Measurements from ENCODE around the gene EIF2D.

The EIF2D gene

DNA sequence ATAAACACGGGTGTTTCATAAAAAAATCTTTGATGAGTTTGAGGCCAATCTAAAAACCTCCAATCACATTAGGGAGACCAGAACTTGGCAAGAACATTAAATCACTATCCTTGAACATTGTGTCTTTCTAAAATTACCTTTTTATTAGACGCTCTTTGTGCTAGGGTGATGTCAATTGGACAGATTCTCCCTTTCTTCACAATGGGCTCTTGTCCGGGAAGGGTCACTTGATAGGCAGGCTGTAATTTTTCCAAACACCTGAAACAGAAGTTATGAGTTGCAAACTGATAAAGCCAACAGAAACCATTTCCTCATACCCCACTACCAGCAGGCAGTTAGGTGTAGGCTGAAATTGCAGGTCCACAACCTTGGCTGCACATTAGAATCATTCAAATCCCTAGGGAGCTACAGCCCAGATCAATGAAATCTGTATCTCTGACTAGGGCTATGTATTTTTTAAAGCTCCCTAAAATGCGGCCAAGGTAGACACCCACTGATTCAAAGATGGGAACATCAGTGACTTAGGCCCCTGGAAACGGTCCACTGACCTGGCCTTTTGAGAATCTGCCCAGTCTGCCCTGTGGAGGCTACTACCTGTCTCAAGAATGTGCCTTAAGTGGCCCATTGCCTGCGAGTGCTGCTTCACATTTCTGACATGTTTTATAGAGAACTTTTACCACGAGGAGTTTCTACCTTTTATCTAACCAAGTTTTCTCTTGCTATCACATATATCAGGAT is 16.5 kb downstream of the EIF2D start:
- H3K79me2 ChIP-seq: no peaks in the 10 kb centered on the region
- H3K36me3 ChIP-seq (ENCODE audit: control insufficient read depth, insufficient read depth, low read length): no peaks in the 10 kb centered on the region
- H3K4me1 ChIP-seq: no peaks in the 10 kb centered on the region
- no peak overlapping the region for H3K27ac ChIP-seq
- no peaks in the 10 kb centered on the region for H3K9me3 ChIP-seq (ENCODE audit: control insufficient read depth, low read length)
- TF ChIP-seq, protein P1, sequence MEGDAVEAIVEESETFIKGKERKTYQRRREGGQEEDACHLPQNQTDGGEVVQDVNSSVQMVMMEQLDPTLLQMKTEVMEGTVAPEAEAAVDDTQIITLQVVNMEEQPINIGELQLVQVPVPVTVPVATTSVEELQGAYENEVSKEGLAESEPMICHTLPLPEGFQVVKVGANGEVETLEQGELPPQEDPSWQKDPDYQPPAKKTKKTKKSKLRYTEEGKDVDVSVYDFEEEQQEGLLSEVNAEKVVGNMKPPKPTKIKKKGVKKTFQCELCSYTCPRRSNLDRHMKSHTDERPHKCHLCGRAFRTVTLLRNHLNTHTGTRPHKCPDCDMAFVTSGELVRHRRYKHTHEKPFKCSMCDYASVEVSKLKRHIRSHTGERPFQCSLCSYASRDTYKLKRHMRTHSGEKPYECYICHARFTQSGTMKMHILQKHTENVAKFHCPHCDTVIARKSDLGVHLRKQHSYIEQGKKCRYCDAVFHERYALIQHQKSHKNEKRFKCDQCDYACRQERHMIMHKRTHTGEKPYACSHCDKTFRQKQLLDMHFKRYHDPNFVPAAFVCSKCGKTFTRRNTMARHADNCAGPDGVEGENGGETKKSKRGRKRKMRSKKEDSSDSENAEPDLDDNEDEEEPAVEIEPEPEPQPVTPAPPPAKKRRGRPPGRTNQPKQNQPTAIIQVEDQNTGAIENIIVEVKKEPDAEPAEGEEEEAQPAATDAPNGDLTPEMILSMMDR (IDR thresholded peaks at IDR 0.05): no peak
- H3K4me3 ChIP-seq (ENCODE audit: low read depth, low read length): no peak overlapping the region
- no peak overlapping the region for H3K9ac ChIP-seq
- H3K4me2 ChIP-seq (ENCODE audit: low read length): no peak overlapping the region
- H2AFZ ChIP-seq: no peak overlapping the region
- H3K27me3 ChIP-seq (ENCODE audit: control insufficient read depth, insufficient read depth, low read length): no peaks in the 10 kb centered on the region

DNA sequence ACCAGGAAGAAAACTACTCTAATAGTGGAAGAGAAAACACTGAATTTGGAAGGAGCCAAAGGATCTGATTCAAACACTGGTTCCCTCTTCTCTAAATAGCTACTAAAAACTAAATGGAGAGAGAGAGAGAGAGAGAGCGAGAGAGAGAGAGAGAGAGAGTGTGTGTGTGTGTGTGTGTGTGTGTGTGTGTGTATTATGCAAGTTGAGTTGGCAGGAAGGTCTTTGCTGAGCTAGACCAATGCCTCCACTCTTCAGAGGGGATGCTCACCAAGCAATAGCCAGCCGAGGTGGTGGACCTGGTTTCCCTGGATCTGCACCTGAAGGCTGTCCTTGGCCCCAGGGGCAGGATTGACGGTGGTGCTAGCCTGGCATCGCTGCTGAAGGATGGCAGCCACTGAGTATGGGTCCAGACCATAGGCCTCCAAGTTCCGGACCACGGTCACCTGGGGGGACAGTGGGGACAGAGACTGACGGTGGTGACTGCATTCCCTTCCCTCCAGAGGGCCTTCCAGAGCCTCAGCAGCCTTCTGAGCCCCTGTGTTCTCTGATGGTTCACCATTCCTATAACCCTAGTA is 18.8 kb downstream of the EIF2D start:
- H3K27ac ChIP-seq: no peak overlapping the region
- no peaks in the 10 kb centered on the region for H3K79me2 ChIP-seq
- H3K9me3 ChIP-seq (ENCODE audit: control insufficient read depth, low read length): no peaks in the 10 kb centered on the region
- H3K27me3 ChIP-seq (ENCODE audit: control insufficient read depth, insufficient read depth, low read length): no peaks in the 10 kb centered on the region
- no peak overlapping the region for H3K9ac ChIP-seq
- H3K4me3 ChIP-seq (ENCODE audit: low read depth, low read length): no peak overlapping the region
- H3K4me1 ChIP-seq: no peaks in the 10 kb centered on the region
- H3K36me3 ChIP-seq (ENCODE audit: control insufficient read depth, insufficient read depth, low read length): no peaks in the 10 kb centered on the region
- H3K4me2 ChIP-seq (ENCODE audit: low read length): no peak overlapping the region
- TF ChIP-seq, protein P1 (IDR thresholded peaks at IDR 0.05): no peak
- no peak overlapping the region for H2AFZ ChIP-seq

DNA sequence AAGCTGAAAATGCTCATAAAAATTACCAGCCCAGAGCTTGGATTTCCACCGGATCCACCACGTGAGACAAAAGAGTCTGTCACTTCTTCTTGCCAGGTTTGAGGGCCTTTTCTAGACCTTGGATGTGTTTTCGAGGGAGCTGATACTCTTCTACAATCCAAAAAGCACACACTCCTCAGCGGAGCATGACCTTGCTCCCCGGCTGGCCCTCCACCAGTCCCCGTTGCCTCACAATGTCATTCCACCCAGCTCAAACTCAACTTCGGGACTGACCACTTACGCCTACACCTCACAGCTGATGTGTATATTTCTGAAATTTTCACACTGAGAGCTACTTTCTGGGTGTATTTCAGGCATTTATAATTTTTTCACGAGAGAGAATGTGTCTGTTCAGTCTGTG is 20.6 kb downstream of the EIF2D start:
- no peaks in the 10 kb centered on the region for H3K4me1 ChIP-seq
- no peaks in the 10 kb centered on the region for H3K27me3 ChIP-seq (ENCODE audit: control insufficient read depth, insufficient read depth, low read length)
- no peak overlapping the region for H3K4me2 ChIP-seq (ENCODE audit: low read length)
- no peak overlapping the region for H3K9ac ChIP-seq
- TF ChIP-seq, protein P1 (IDR thresholded peaks at IDR 0.05): no peak
- no peaks in the 10 kb centered on the region for H3K9me3 ChIP-seq (ENCODE audit: control insufficient read depth, low read length)
- no peak overlapping the region for H3K27ac ChIP-seq
- no peak overlapping the region for H3K4me3 ChIP-seq (ENCODE audit: low read depth, low read length)
- no peaks in the 10 kb centered on the region for H3K79me2 ChIP-seq
- no peaks in the 10 kb centered on the region for H3K36me3 ChIP-seq (ENCODE audit: control insufficient read depth, insufficient read depth, low read length)
- H2AFZ ChIP-seq: no peak overlapping the region

DNA sequence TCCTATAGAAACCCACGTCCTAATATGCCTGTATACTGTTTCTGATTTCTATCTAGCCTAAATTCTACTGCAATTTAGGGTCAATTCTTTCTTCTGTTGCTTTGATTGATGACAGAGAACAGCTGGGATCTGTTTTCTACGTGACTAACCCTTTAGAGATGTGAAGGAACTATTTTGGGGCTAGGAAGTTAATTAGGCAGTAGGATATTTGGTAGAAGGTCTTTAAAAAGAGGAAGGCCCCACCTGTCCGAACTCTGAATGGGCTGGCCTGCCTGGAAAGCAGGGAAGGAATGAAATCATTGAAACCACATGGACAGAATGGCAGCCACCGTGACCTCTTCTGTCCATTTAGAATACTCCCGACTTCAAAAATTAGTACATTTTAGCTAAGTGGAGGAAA is 21.0 kb downstream of the EIF2D start:
- TF ChIP-seq, protein P1 (IDR thresholded peaks at IDR 0.05): no peak
- H3K27ac ChIP-seq: no peak overlapping the region
- H3K9ac ChIP-seq: no peak overlapping the region
- no peaks in the 10 kb centered on the region for H3K9me3 ChIP-seq (ENCODE audit: control insufficient read depth, low read length)
- no peak overlapping the region for H2AFZ ChIP-seq
- H3K27me3 ChIP-seq (ENCODE audit: control insufficient read depth, insufficient read depth, low read length): no peaks in the 10 kb centered on the region
- H3K36me3 ChIP-seq (ENCODE audit: control insufficient read depth, insufficient read depth, low read length): no peaks in the 10 kb centered on the region
- no peak overlapping the region for H3K4me3 ChIP-seq (ENCODE audit: low read depth, low read length)
- H3K79me2 ChIP-seq: no peaks in the 10 kb centered on the region
- H3K4me2 ChIP-seq (ENCODE audit: low read length): no peak overlapping the region
- no peaks in the 10 kb centered on the region for H3K4me1 ChIP-seq

All from parathyroid adenoma (tissue), 2 donors.